HCT116 (cell line): ENCODE measurements around the gene NAA80. TPM values are rescaled to one million over a fixed set of nuclear protein-coding genes. Genes with fewer than 3 reads are reported as not detected.

Experiments
- ATAC-seq: fragments of 200-7000 bp; cut with Tn5 transposase; 2 replicates; pipeline ENCODE4 v1.9.1; 2020; ENCODE audit warnings: mild to moderate bottlenecking, moderate library complexity
- BruUV-seq: library from RNA; stranded (reverse); fragments of 400-500 nt; replicated peaks from 2 replicates; lab custom pipeline; 2021; lab: Mats Ljungman, UMichigan
- CTCF ChIA-PET: fragments of 300-600 bp; sonication (Branson Sonifier 250); formaldehyde crosslinking; loops from one replicate; lab custom pipeline; 2021; ENCODE audit warnings: antibody characterized with exemption; lab: Charles Lee
- POLR2A ChIA-PET: fragments of 300-600, 350-600 bp; sonication (Branson Sonifier 250); formaldehyde crosslinking; loops from one replicate; lab custom pipeline; 2021; ENCODE audit warnings: antibody characterized with exemption; lab: Charles Lee
- RAD21 ChIA-PET, 2 experiments: fragments of 300-600 bp; sonication (Branson Sonifier 250); formaldehyde crosslinking; loops; one replicate each; lab custom pipeline; 2023; ENCODE audit warnings: low total read pairs in 2 of 2; ENCODE audit not compliant: uncharacterized antibody in 2 of 2, unreplicated experiment in 2 of 2, low non-redundant PET in 1 of 2; lab: Charles Lee
- DNase-seq: peaks from one replicate; pipeline ENCODE4 v3.0.0-alpha.2; 2010; ENCODE audit warnings: low read depth, low spot score
- H2AFZ ChIP-seq: fragments of 200-600 bp; shearing (Covaris generic), sonication (generic); 2 replicates; pipeline ENCODE4 v1.6.1; 2017; ENCODE audit warnings: low read depth, mixed run types, mixed read lengths, antibody characterized with exemption, low read length; ENCODE audit not compliant: poor library complexity, severe bottlenecking
- H3K27ac ChIP-seq: 2 replicates; pipeline ENCODE4 v1.5.1; 2012; ENCODE audit warnings: low read depth, low read length
- H3K27me3 ChIP-seq: fragments of 200-600 bp; sonication (generic); 2 replicates; pipeline ENCODE4 v1.6.1; 2016; ENCODE audit warnings: mixed run types, low read length, mixed read lengths; ENCODE audit not compliant: insufficient read depth
- H3K36me3 ChIP-seq, 2 experiments: fragments of 200-500 bp in 1 of 2; fragments of 200-600 bp in 1 of 2; sonication (Bioruptor generic) in 1 of 2; sonication (generic) in 1 of 2; 2 replicates each; pipeline versions ENCODE4 v1.5.1 to v1.6.1; 2014 to 2016; ENCODE audit warnings: low read length in 2 of 2, inconsistent platforms in 1 of 2, mixed read lengths in 1 of 2, mixed run types in 1 of 2; ENCODE audit not compliant: insufficient read depth in 2 of 2, control insufficient read depth in 1 of 2
- H3K4me1 ChIP-seq, 2 experiments: fragments of 200-600 bp in 1 of 2; sonication (generic) in 1 of 2; 2 replicates each; pipeline versions ENCODE4 v1.5.1 to v1.6.1; 2012 to 2017; ENCODE audit warnings: low read length in 2 of 2, inconsistent platforms in 1 of 2, mild to moderate bottlenecking in 1 of 2, mixed read lengths in 1 of 2, mixed run types in 1 of 2, moderate library complexity in 1 of 2; ENCODE audit not compliant: insufficient read depth in 2 of 2, control insufficient read depth in 1 of 2
- H3K4me2 ChIP-seq: fragments of 200-600 bp; sonication (generic); 2 replicates; pipeline ENCODE4 v1.6.1; 2017; ENCODE audit warnings: mixed run types, low read length, mixed read lengths
- H3K4me3 ChIP-seq, 2 experiments: fragments of 200-600 bp in 1 of 2; sonication (generic) in 1 of 2; replicated peaks in 1 of 2; 2 replicates each; pipeline ENCODE4 v1.5.1; 2011 to 2016; ENCODE audit warnings: low read length in 2 of 2, control low read depth in 1 of 2, low read depth in 1 of 2, mild to moderate bottlenecking in 1 of 2, mixed read lengths in 1 of 2, mixed run types in 1 of 2
- H3K79me2 ChIP-seq: fragments of 200-600 bp; sonication (generic); 2 replicates; pipeline ENCODE4 v1.6.1; 2017; ENCODE audit warnings: mild to moderate bottlenecking, mixed run types, low read length, moderate library complexity, mixed read lengths; ENCODE audit not compliant: insufficient read depth
- H3K9ac ChIP-seq: fragments of 200-600 bp; sonication (generic); 2 replicates; pipeline ENCODE4 v1.6.1; 2016; ENCODE audit warnings: low read length, mixed read lengths
- H3K9me2 ChIP-seq: fragments of 200-600 bp; sonication (generic), shearing (Covaris generic); 2 replicates; pipeline ENCODE4 v1.6.1; 2017; ENCODE audit warnings: mixed run types, mild to moderate bottlenecking, moderate library complexity; ENCODE audit not compliant: insufficient read depth
- H3K9me3 ChIP-seq, 2 experiments: fragments of 200-500 bp in 1 of 2; fragments of 200-600 bp in 1 of 2; sonication (Bioruptor generic) in 1 of 2; sonication (generic) in 1 of 2; 2 replicates each; pipeline ENCODE4 v1.6.1; 2014 to 2017; ENCODE audit warnings: low read length in 2 of 2, mixed read lengths in 2 of 2, inconsistent platforms in 1 of 2, low read depth in 1 of 2, mild to moderate bottlenecking in 1 of 2, mixed run types in 1 of 2, moderate library complexity in 1 of 2; ENCODE audit not compliant: control insufficient read depth in 1 of 2, insufficient read depth in 1 of 2
- H4K20me1 ChIP-seq: fragments of 200-600 bp; sonication (generic), shearing (Covaris generic); 2 replicates; pipeline ENCODE4 v1.6.1; 2017; ENCODE audit warnings: mixed run types, mild to moderate bottlenecking, moderate library complexity; ENCODE audit not compliant: insufficient read depth
- CTCF ChIP-seq, 3 experiments: fragments of 200-600 bp in 1 of 3; sonication (generic) in 1 of 3; IDR thresholded peaks in 2 of 3; conservative IDR thresholded peaks in 1 of 3; 2 replicates each; pipeline ENCODE4 v1.5.1; 2012 to 2017; ENCODE audit warnings: low read depth in 2 of 3, low read length in 2 of 3, antibody characterized with exemption in 1 of 3, borderline replicate concordance in 1 of 3, control low read depth in 1 of 3, mild to moderate bottlenecking in 1 of 3, mixed read lengths in 1 of 3, mixed run types in 1 of 3, moderate library complexity in 1 of 3; ENCODE audit not compliant: insufficient read depth in 1 of 3
- ELF1 ChIP-seq: IDR thresholded peaks from 2 replicates; pipeline ENCODE4 v1.6.1; 2012; ENCODE audit warnings: low read depth, borderline replicate concordance
- intact Hi-C: fragments of 100-400 bp; cut with micrococcal nuclease; formaldehyde crosslinking; loops from 2 replicates; pipeline ENCODE4 v1.10.0; 2022
- total RNA-seq: library from RNA; stranded (reverse); gene quantifications from one replicate; pipeline ENCODE4 v1.2.1, GENCODE V29; 2021; ENCODE audit not compliant: unreplicated experiment

The NAA80 gene
- total RNA-seq, 1 experiment from 2014 or later: 21.3 TPM

- no peak for ATAC-seq
- peak overlapping the region; percentile 97 for H3K4me2 ChIP-seq
- H3K9me3 ChIP-seq: no peaks in the 10 kb centered on the region
- H3K9ac ChIP-seq: peak overlapping the region; percentile 72
- H3K36me3 ChIP-seq: no peaks in the 10 kb centered on the region
- CTCF ChIA-PET: interaction anchor here (0.7 kb wide), 1 partner anchor 17 kb away, joined by 3 read pairs; no protein-coding TSS in a partner anchor
- RAD21 ChIA-PET: no interaction called here
- peaks cover 21 to 53% of the 10 kb centered on the region in 2 experiments for H3K4me1 ChIP-seq
- H3K27me3 ChIP-seq: no peaks in the 10 kb centered on the region
- POLR2A ChIA-PET: interaction anchor here (0.6 to 1.4 kb wide), 2 partner anchors 9 to 16 kb away, joined by 3 to 6 read pairs; partner anchors contain the start of gene IFRD2
- H3K9me2 ChIP-seq: no peaks in the 10 kb centered on the region
- no TSS peak for BruUV-seq
- H2AFZ ChIP-seq: no peak overlapping the region
- H3K4me3 ChIP-seq: peak overlapping the region; percentile 48 to 92; a peak in 3 of 4 replicates
- H3K27ac ChIP-seq: peak overlapping the region; percentile 73
- intact Hi-C loops: no loop called here
- TF ChIP-seq ELF1 (no peak), CTCF (IDR thresholded peaks at IDR 0.05 in 2 of 3, conservative IDR thresholded peaks at IDR 0.05 in 1 of 3; ENCODE audit: borderline replicate concordance in 1 of 3, insufficient read depth in 1 of 3, low read depth in 2 of 3, low read length in 2 of 3) (0 out of 6 replicates have a peak, but pooled peaks of 1 of the 3 experiments have one; percentile 2)
- TF ChIP-seq, all 23 proteins: peak for 1
- no peak for DNase-seq
- peaks cover 3% of the 10 kb centered on the region; the same call in 1 of the 2 replicates for H3K79me2 ChIP-seq
- H4K20me1 ChIP-seq: no peaks in the 10 kb centered on the region
Observed at GRCh38 chr3:50300681-50301254, 1.6 kb upstream of the NAA80 start.
